OCI-LY1 (cell line): Measurements from ENCODE around the gene SEZ6.

ENCODE experiments used
- EZH2 ChIP-seq: fragments of 200-600 bp; sonication (generic), shearing (Covaris generic); IDR thresholded peaks from 2 replicates; pipeline ENCODE4 v1.8.0; 2017; ENCODE audit warnings: borderline replicate concordance, mixed run types, mild to moderate bottlenecking, antibody characterized with exemption, low read length, moderate library complexity, mixed read lengths
- TF ChIP-seq, protein P1 (sequence below): fragments of 200-600 bp; sonication (generic), shearing (Covaris generic); IDR thresholded peaks from 2 replicates; pipeline ENCODE4 v1.5.1; 2017; ENCODE audit warnings: mild to moderate bottlenecking, antibody characterized with exemption, low read length, moderate library complexity, mixed read lengths

DNA sequence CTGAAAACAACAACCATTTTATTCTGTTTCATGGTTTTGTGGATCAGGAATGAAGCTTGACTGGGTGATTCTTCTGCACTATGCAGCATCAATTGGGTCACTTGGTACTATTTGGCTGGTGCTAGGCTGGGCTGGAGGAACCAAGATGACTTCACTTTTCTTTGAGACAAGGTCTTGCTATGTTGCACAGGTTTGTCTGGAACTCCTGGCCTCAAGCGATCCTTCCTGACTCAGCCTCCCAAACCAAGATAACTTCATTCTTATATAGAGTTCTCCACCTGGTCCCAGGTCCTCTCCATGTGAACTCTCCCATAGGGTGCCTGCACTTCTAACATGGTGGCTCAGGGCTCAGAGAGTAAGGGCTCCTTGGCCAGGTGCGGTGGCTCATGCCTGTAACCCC is 35.3 kb upstream of the SEZ6 start:
- TF ChIP-seq, protein P1, sequence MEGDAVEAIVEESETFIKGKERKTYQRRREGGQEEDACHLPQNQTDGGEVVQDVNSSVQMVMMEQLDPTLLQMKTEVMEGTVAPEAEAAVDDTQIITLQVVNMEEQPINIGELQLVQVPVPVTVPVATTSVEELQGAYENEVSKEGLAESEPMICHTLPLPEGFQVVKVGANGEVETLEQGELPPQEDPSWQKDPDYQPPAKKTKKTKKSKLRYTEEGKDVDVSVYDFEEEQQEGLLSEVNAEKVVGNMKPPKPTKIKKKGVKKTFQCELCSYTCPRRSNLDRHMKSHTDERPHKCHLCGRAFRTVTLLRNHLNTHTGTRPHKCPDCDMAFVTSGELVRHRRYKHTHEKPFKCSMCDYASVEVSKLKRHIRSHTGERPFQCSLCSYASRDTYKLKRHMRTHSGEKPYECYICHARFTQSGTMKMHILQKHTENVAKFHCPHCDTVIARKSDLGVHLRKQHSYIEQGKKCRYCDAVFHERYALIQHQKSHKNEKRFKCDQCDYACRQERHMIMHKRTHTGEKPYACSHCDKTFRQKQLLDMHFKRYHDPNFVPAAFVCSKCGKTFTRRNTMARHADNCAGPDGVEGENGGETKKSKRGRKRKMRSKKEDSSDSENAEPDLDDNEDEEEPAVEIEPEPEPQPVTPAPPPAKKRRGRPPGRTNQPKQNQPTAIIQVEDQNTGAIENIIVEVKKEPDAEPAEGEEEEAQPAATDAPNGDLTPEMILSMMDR, result no peak
- TF ChIP-seq EZH2, result no peak
